HEK293T (cell line): ENCODE data around the gene SART3.

Experiments
- CTCF ChIA-PET: fragments of 350-600 bp; formaldehyde crosslinking; extraction: SDS; loops from one replicate; lab custom pipeline; 2021; ENCODE audit warnings: antibody characterized with exemption, inconsistent platforms; lab: Yijun Ruan, JAX
- POLR2A ChIA-PET: fragments of 350-600 bp; formaldehyde crosslinking; extraction: SDS; loops from one replicate; lab custom pipeline; 2020; ENCODE audit warnings: antibody characterized with exemption, inconsistent platforms; lab: Yijun Ruan, JAX
- DNase-seq: peaks from one replicate; pipeline ENCODE4 v3.0.0; 2012; ENCODE audit warnings: mixed read lengths; ENCODE audit errors: extremely low spot score
- ARNT ChIP-seq: fragments of 450-650 bp; IDR thresholded peaks from 2 replicates; pipeline ENCODE4 v1.6.1; 2017; ENCODE audit warnings: mild to moderate bottlenecking
- BHLHE40 ChIP-seq: fragments of 450-650 bp; IDR thresholded peaks from 2 replicates; pipeline ENCODE4 v1.6.1; 2016; ENCODE audit warnings: mild to moderate bottlenecking, moderate library complexity, borderline replicate concordance
- CTBP1 ChIP-seq: fragments of 450-650 bp; IDR thresholded peaks from 2 replicates; pipeline ENCODE4 v1.6.1; 2016; ENCODE audit warnings: borderline replicate concordance
- ELF4 ChIP-seq: fragments of 450-650 bp; IDR thresholded peaks from 2 replicates; pipeline ENCODE4 v1.6.1; 2017; ENCODE audit warnings: antibody characterized with exemption
- FOXA1 ChIP-seq: fragments of 450-650 bp; IDR thresholded peaks from 2 replicates; pipeline ENCODE4 v1.6.1; 2016; ENCODE audit warnings: mild to moderate bottlenecking
- FOXK2 ChIP-seq: fragments of 450-650 bp; IDR thresholded peaks from 2 replicates; pipeline ENCODE4 v1.6.1; 2016; ENCODE audit warnings: mild to moderate bottlenecking
- FOXM1 ChIP-seq: fragments of 450-650 bp; IDR thresholded peaks from 2 replicates; pipeline ENCODE4 v1.6.1; 2017; ENCODE audit warnings: mild to moderate bottlenecking, borderline replicate concordance
- HDGF ChIP-seq: fragments of 450-650 bp; IDR thresholded peaks from 2 replicates; pipeline ENCODE4 v1.6.1; 2017; ENCODE audit warnings: antibody characterized with exemption, borderline replicate concordance
- L3MBTL2 ChIP-seq: fragments of 450-650 bp; conservative IDR thresholded peaks from 2 replicates; pipeline ENCODE4 v1.6.1; 2016; ENCODE audit warnings: mild to moderate bottlenecking
- LEF1 ChIP-seq: fragments of 450-650 bp; IDR thresholded peaks from 2 replicates; pipeline ENCODE4 v1.6.1; 2017; ENCODE audit warnings: mild to moderate bottlenecking, borderline replicate concordance
- NFRKB ChIP-seq: fragments of 450-650 bp; IDR thresholded peaks from 2 replicates; pipeline ENCODE4 v1.6.1; 2016; ENCODE audit warnings: mild to moderate bottlenecking, moderate library complexity
- SP1 ChIP-seq: fragments of 450-650 bp; IDR thresholded peaks from 2 replicates; pipeline ENCODE4 v1.6.1; 2017
- SUZ12 ChIP-seq: fragments of 450-650 bp; IDR thresholded peaks from 2 replicates; pipeline ENCODE4 v1.6.1; 2016; ENCODE audit warnings: mild to moderate bottlenecking
- TARDBP ChIP-seq: fragments of 450-650 bp; IDR thresholded peaks from 2 replicates; pipeline ENCODE4 v1.6.1; 2016
- ZNF384 ChIP-seq: fragments of 450-650 bp; IDR thresholded peaks from 2 replicates; pipeline ENCODE4 v1.6.1; 2016
- TF ChIP-seq, protein P1 (sequence below): fragments of 450-650 bp; IDR thresholded peaks from 2 replicates; pipeline ENCODE4 v1.6.1; 2016

Gene SART3

DNA sequence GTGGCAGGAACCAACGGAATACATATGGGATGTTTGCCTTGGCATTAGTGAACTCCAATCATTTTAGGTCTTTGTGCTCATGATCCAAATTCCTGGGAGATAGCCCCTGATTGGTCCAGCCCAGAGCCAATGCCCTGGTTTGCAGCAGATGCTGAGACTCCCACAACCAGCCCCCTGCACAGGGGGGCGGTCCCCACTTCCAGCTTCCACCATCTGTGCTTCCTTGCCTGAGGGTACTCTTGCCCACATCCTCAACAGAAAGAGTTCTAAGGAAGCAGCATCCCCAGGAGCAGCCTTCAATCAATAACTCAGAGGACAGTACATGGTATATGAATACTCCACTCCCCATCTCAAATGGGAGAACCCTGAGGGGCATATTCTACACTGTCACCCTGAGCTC lies 85.6 kb downstream of the SART3 start:
- no peak for TF ChIP-seq SUZ12
- TF ChIP-seq ZNF384: no peak
- TF ChIP-seq FOXA1: no peak
- TF ChIP-seq SP1: no peak
- no peak for TF ChIP-seq TARDBP
- no peak for TF ChIP-seq CTBP1
- TF ChIP-seq LEF1: no peak
- TF ChIP-seq ELF4: no peak
- TF ChIP-seq, protein P1, sequence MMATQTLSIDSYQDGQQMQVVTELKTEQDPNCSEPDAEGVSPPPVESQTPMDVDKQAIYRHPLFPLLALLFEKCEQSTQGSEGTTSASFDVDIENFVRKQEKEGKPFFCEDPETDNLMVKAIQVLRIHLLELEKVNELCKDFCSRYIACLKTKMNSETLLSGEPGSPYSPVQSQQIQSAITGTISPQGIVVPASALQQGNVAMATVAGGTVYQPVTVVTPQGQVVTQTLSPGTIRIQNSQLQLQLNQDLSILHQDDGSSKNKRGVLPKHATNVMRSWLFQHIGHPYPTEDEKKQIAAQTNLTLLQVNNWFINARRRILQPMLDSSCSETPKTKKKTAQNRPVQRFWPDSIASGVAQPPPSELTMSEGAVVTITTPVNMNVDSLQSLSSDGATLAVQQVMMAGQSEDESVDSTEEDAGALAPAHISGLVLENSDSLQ: no peak
- TF ChIP-seq NFRKB: no peak
- no peak for TF ChIP-seq BHLHE40
- TF ChIP-seq HDGF: no peak
- TF ChIP-seq FOXM1: no peak
- TF ChIP-seq ARNT: no peak
- no peak for TF ChIP-seq FOXK2
- no peak for TF ChIP-seq L3MBTL2
- DNase-seq: no peak
- POLR2A ChIA-PET: no interaction called here

DNA sequence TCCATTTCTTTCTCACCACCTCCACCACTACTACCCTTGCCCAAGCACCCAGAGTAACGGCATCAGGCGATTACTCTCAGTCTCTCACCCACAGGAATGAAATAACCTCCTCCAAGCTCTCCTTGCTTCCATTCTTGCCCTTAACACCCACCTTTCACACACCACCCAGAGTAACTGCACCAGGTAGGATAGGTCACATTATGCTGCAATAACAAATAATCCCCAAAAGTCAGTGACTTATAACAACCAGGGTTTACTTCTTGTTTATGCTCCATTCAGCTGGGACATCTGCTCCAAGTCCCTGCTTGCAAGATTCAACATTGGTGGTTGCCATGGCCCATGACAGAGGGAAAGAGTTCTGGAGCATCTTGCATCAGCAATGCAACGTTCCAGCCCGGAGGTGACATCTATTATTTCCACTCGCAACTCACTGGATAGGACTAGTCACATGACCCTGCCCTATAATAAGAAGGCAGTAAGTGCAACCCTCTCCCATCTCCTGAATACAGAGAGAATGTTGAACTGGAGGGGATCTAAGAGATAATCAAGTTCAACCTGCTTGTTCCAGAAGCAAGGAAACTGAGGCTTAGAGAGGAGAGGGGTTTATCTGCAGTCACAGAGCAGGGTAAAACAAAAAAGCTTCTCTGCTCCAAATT lies 87.4 kb downstream of the SART3 start:
- ChIA-PET POLR2A (no interaction called here), CTCF (no interaction called here)
- no peak for DNase-seq
- TF ChIP-seq NFRKB: no peak
- no peak for TF ChIP-seq FOXM1
- TF ChIP-seq L3MBTL2: no peak
- no peak for TF ChIP-seq FOXK2
- no peak for TF ChIP-seq SUZ12
- TF ChIP-seq HDGF: no peak
- TF ChIP-seq LEF1: no peak
- TF ChIP-seq CTBP1: no peak
- TF ChIP-seq SP1: no peak
- no peak for TF ChIP-seq ELF4
- TF ChIP-seq ARNT: no peak
- no peak for TF ChIP-seq TARDBP
- no peak for TF ChIP-seq FOXA1
- TF ChIP-seq BHLHE40: no peak

More for the DNA sequence above, 85.6 kb downstream of the SART3 start:
- CTCF ChIA-PET: no interaction called here
